ENCODE results near the gene FOXI2. TPM values are rescaled to one million over a fixed set of nuclear protein-coding genes. Genes with fewer than 3 reads are reported as not detected.

The FOXI2 gene
- total RNA-seq, 4 donors from 2014 or later = 0.14 TPM; not detected in 3

- WGBS, 2 donors (ENCODE audit: low coverage in 1 of 2) = 45 to 73% methylated on average over 3 to 7 of the region's 7 CpGs
These were observed 53.2 kb downstream of the FOXI2 start for GRCh38 chr10:127790066-127790624.

More at GRCh38 chr10:127790066-127790624, 53.2 kb downstream of the FOXI2 start:
- DNase-seq = no peak
- intact Hi-C loops (cut with DNase I; ENCODE audit: low total_unique reads) = no loop called here
- Histone ChIP-seq H3K4me1 (no peaks in the 10 kb centered on the region), H3K27me3 (no peaks in the 10 kb centered on the region), H3K4me3 (no peak overlapping the region), H3K27ac (no peak overlapping the region), H3K9me3 (no peaks in the 10 kb centered on the region), H3K36me3 (no peaks in the 10 kb centered on the region)
- in situ Hi-C loops (cut with MboI; ENCODE audit: low pct_ligation_motif_present in 1 of 4, low pct_unique_long_range_greater_than_20kb in 1 of 4, low sequenced_read_pairs in 3 of 4) = no loop called here
- TF ChIP-seq EP300 (IDR thresholded peaks at IDR 0.05; ENCODE audit: low read depth) (no peak), POLR2AphosphoS5 (IDR thresholded peaks at IDR 0.05) (no peak), CTCF (IDR thresholded peaks at IDR 0.05) (no peak), POLR2A (IDR thresholded peaks at IDR 0.05) (no peak)

Other genes with a start within 250 kb of the FOXI2 start
- gene NPS, start 187.9 kb upstream of the FOXI2 start, total RNA-seq = not detected
- gene CLRN3, start 155.8 kb downstream of the FOXI2 start, total RNA-seq = 100 to 1,000 TPM in 2 of 4 donors, 10 to 100 TPM in 2; 35.2 to 167 (median 77.1) TPM
- gene PTPRE, start 169.9 kb downstream of the FOXI2 start, total RNA-seq = 10 to 100 TPM; 25.7 to 43.6 (median 26.7) TPM

Data from transverse colon (tissue), 4 donors.